GM12878 (cell line): Measurements from ENCODE around the gene TLL1. TPM values are rescaled to one million over a fixed set of nuclear protein-coding genes. Genes with fewer than 3 reads are reported as not detected.

Source experiments
- ATAC-seq: fragments of 200-7000 bp; cut with Tn5 transposase; 3 replicates; pipeline ENCODE4 v1.9.1; 2020; ENCODE audit warnings: mild to moderate bottlenecking, moderate library complexity
- BruUV-seq: library from RNA; stranded (reverse); fragments of 400-500 nt; replicated peaks from 2 replicates; lab custom pipeline; 2021; lab: Mats Ljungman, UMichigan
- CTCF ChIA-PET: fragments of 300-600 bp; sonication (Branson Sonifier 250); formaldehyde crosslinking; extraction: SDS; loops from one replicate; lab custom pipeline; 2021; ENCODE audit warnings: inconsistent platforms; lab: Yijun Ruan, JAX
- POLR2A ChIA-PET: fragments of 350-600 bp; formaldehyde crosslinking; extraction: SDS; loops from one replicate; lab custom pipeline; 2021; ENCODE audit warnings: inconsistent platforms; lab: Charles Lee
- RAD21 ChIA-PET: fragments of 300-600 bp; sonication (Branson Sonifier 250); formaldehyde crosslinking; loops from one replicate; lab custom pipeline; 2023; ENCODE audit warnings: antibody characterized with exemption; ENCODE audit not compliant: unreplicated experiment; lab: Charles Lee
- SMC1A ChIA-PET: fragments of 300-600 bp; sonication (Branson Sonifier 250); formaldehyde crosslinking; loops from one replicate; lab custom pipeline; 2023; ENCODE audit not compliant: unreplicated experiment, uncharacterized antibody; lab: Charles Lee
- DNase-seq: peaks from one replicate; pipeline ENCODE4 v3.0.0-alpha.2; 2011; ENCODE audit warnings: low read depth, low spot score
- FAIRE-seq: peaks from 3 replicates; lab custom pipeline; 2011; peaks lifted over from hg19 to GRCh38; lab: Jason Lieb, UNC
- H2AFZ ChIP-seq: 2 replicates; pipeline ENCODE4 v1.6.0; 2011; ENCODE audit warnings: low read depth, low read length, control low read depth; ENCODE audit not compliant: control insufficient read depth
- H3K27ac ChIP-seq: 2 replicates; pipeline ENCODE4 v1.5.1; 2011; ENCODE audit warnings: control low read depth; ENCODE audit not compliant: control insufficient read depth, insufficient read depth
- H3K27me3 ChIP-seq, 2 experiments: replicated peaks in 1 of 2; 2 replicates each; pipeline versions ENCODE4 v1.6.0 to v1.6.1; 2011; ENCODE audit warnings: low read length in 1 of 2; ENCODE audit not compliant: control insufficient read depth in 2 of 2, insufficient read depth in 2 of 2
- H3K36me3 ChIP-seq, 2 experiments: 2 replicates each; pipeline ENCODE4 v1.5.1; 2011; ENCODE audit warnings: low read length in 1 of 2; ENCODE audit not compliant: control insufficient read depth in 2 of 2, insufficient read depth in 2 of 2
- H3K4me1 ChIP-seq: 2 replicates; pipeline ENCODE4 v1.6.1; 2011; ENCODE audit warnings: mild to moderate bottlenecking, low read length, moderate library complexity, mixed read lengths; ENCODE audit not compliant: control insufficient read depth, insufficient read depth
- H3K4me2 ChIP-seq: 2 replicates; pipeline ENCODE4 v1.6.0; 2011; ENCODE audit warnings: control low read depth; ENCODE audit not compliant: control insufficient read depth, insufficient read depth
- H3K4me3 ChIP-seq: fragments of 200-600 bp; sonication (generic); 2 replicates; pipeline ENCODE4 v1.5.1; 2016
- H3K79me2 ChIP-seq: 2 replicates; pipeline ENCODE4 v1.6.0; 2011; ENCODE audit warnings: low read length; ENCODE audit not compliant: control insufficient read depth, insufficient read depth
- H3K9ac ChIP-seq: 2 replicates; pipeline ENCODE4 v1.8.0; 2011; ENCODE audit warnings: low read length, control low read depth, mixed read lengths; ENCODE audit not compliant: control insufficient read depth, insufficient read depth
- H3K9me3 ChIP-seq: replicated peaks from 3 replicates; pipeline ENCODE4 v1.5.1; 2011; ENCODE audit warnings: mild to moderate bottlenecking, low read length; ENCODE audit not compliant: control insufficient read depth, insufficient read depth
- H4K20me1 ChIP-seq: 2 replicates; pipeline ENCODE4 v1.6.0; 2011; ENCODE audit not compliant: control insufficient read depth, insufficient read depth
- BCL3 ChIP-seq: IDR thresholded peaks from 2 replicates; pipeline ENCODE4 v1.6.1; 2011; ENCODE audit warnings: borderline replicate concordance, low read depth, mild to moderate bottlenecking, moderate library complexity, low read length; ENCODE audit not compliant: insufficient read depth, poor library complexity, severe bottlenecking
- CREB1 ChIP-seq: IDR thresholded peaks from 2 replicates; pipeline ENCODE4 v1.6.1; 2012; ENCODE audit warnings: low read depth, mild to moderate bottlenecking, inconsistent platforms
- HDAC2 ChIP-seq: fragments of 200-600 bp; sonication (generic); IDR thresholded peaks from 2 replicates; pipeline ENCODE4 v1.6.1; 2017
- HDAC6 ChIP-seq: fragments of 200-600 bp; sonication (generic); IDR thresholded peaks from one replicate; pipeline ENCODE4 v1.8.0; 2017; ENCODE audit warnings: antibody characterized with exemption; ENCODE audit not compliant: unreplicated experiment
- KLF5 ChIP-seq: fragments of 450-650 bp; IDR thresholded peaks from 2 replicates; pipeline ENCODE4 v1.6.1; 2014; ENCODE audit warnings: mild to moderate bottlenecking; ENCODE audit not compliant: partially characterized antibody
- MEF2B ChIP-seq: fragments of 450-650 bp; IDR thresholded peaks from 2 replicates; pipeline ENCODE4 v1.6.1; 2018; ENCODE audit warnings: mild to moderate bottlenecking, moderate library complexity; ENCODE audit not compliant: partially characterized antibody, poor library complexity, severe bottlenecking
- MYC ChIP-seq: IDR thresholded peaks from 2 replicates; pipeline ENCODE4 v1.6.1; 2011; ENCODE audit warnings: mild to moderate bottlenecking, low read length, moderate library complexity, inconsistent platforms; ENCODE audit not compliant: insufficient read depth, insufficient replicate concordance, insufficient read length, severe bottlenecking
- PBX3 ChIP-seq: IDR thresholded peaks from 2 replicates; pipeline ENCODE4 v1.6.1; 2011; ENCODE audit warnings: mild to moderate bottlenecking, low read depth, low read length, moderate library complexity; ENCODE audit not compliant: insufficient replicate concordance
- RFX5 ChIP-seq: IDR thresholded peaks from 2 replicates; pipeline ENCODE4 v1.6.1; 2011; ENCODE audit warnings: low read depth, low read length, improper control_type of control experiment
- TARDBP ChIP-seq: IDR thresholded peaks from 2 replicates; pipeline ENCODE4 v1.6.1; 2016; ENCODE audit warnings: borderline replicate concordance
- ZZZ3 ChIP-seq: IDR thresholded peaks from 2 replicates; pipeline ENCODE4 v1.6.1; 2011; ENCODE audit warnings: low read depth; ENCODE audit not compliant: control insufficient read depth, insufficient read length
- WGBS: methylation state at CpG from one replicate; pipeline ENCODE4 v1.1.6; 2016; ENCODE audit warnings: low lambda C conversion rate; ENCODE audit not compliant: insufficient replicate concordance, insufficient coverage; ENCODE audit errors: missing lambda C conversion rate; 5-methylcytosine and 5-hydroxymethylcytosine counted together
- in situ Hi-C: fragments of 300-500 bp; cut with MboI; formaldehyde crosslinking; loops from 9 replicates; pipeline ENCODE4 v1.14.3; 2018; ENCODE audit warnings: mixed read lengths
- intact Hi-C: fragments of 100-400 bp; cut with micrococcal nuclease; formaldehyde crosslinking; loops from one replicate; pipeline ENCODE4 v1.14.2; 2022; ENCODE audit not compliant: unreplicated experiment
- polyA plus RNA-seq, 11 experiments: library from polyadenylated mRNA; depleted of rRNA in 4 of 11; unstranded in 6 of 11; stranded (reverse) in 5 of 11; fragments of >200 nt; fragmentation: Nextera tagmentation in 4 of 11; fragmentation: Illumina TruSeq in 1 of 11; extraction: Ambion mirVana in 4 of 11; extraction: Trizol in 1 of 11; gene quantifications; 1 replicate in 1 of 11; 2 replicates in 10 of 11; pipeline versions ENCODE4 v1.2.1 to v1.2.3, GENCODE V29; 2011 to 2016; ENCODE audit warnings: inconsistent platforms in 2 of 11, missing spikeins in 2 of 11, low read depth in 1 of 11
- total RNA-seq, 4 experiments: library from RNA; depleted of rRNA in 3 of 4; stranded (reverse); fragments of >200 nt in 3 of 4; fragmentation: Illumina TruSeq in 1 of 4; extraction: Trizol in 1 of 4; gene quantifications; 2 replicates each; pipeline versions ENCODE4 v1.2.1 to v1.2.3, GENCODE V29; 2013 to 2021

Gene TLL1
- total and polyA plus RNA-seq, 10 of the 15 experiments (the other 5 are each of a cell fraction or from before 2014, with no cell fraction given): 0.02 to 0.31 (median 0.05) TPM; not detected in 2

- Histone ChIP-seq H3K4me1 (no peaks in the 10 kb centered on the region), H3K9ac (no peak overlapping the region), H2AFZ (no peak overlapping the region)
- intact Hi-C loops: no loop called here
- no peak for DNase-seq
- TF ChIP-seq BCL3 (no peak), MYC (no peak), ZZZ3 (no peak), HDAC6 (no peak), TARDBP (no peak), PBX3 (no peak), HDAC2 (no peak), KLF5 (no peak), MEF2B (no peak), RFX5 (no peak), CREB1 (no peak)
- TF ChIP-seq, all 136 proteins: peak for 0
- no peak overlapping the region for H3K4me2 ChIP-seq
- H3K36me3 ChIP-seq: no peaks in the 10 kb centered on the region
- no peaks in the 10 kb centered on the region for H3K9me3 ChIP-seq
- H3K79me2 ChIP-seq: no peaks in the 10 kb centered on the region
- WGBS: 10% methylated on average over 3 of the region's 3 CpGs
- FAIRE-seq (no peak), ATAC-seq (no peak)
- BruUV-seq: no TSS peak
- RAD21 ChIA-PET: no interaction called here
- no peak overlapping the region for H3K27ac ChIP-seq
- SMC1A ChIA-PET: interaction anchor here (0.7 to 1.1 kb wide), 2 partner anchors 14 to 176 kb away, joined by 3 read pairs; no protein-coding TSS in a partner anchor
- H4K20me1 ChIP-seq: no peaks in the 10 kb centered on the region
- CTCF ChIA-PET: no interaction called here
- H3K27me3 ChIP-seq: no peaks in the 10 kb centered on the region
- POLR2A ChIA-PET: no interaction called here
- in situ Hi-C loops: no loop called here
- H3K4me3 ChIP-seq: no peak overlapping the region
Measured at GRCh38 chr4:165915215-165915614, 42.2 kb downstream of the TLL1 start.
